Measurements from ENCODE around the gene IMPG1. TPM values are rescaled to one million over a fixed set of nuclear protein-coding genes. Genes with fewer than 3 reads are reported as not detected.

The IMPG1 gene
- total and polyA plus RNA-seq, 2 of the 8 experiments (the other 6 are each of a cell fraction or from before 2014, with no cell fraction given), result 0.02 TPM; not detected in 1

DNA sequence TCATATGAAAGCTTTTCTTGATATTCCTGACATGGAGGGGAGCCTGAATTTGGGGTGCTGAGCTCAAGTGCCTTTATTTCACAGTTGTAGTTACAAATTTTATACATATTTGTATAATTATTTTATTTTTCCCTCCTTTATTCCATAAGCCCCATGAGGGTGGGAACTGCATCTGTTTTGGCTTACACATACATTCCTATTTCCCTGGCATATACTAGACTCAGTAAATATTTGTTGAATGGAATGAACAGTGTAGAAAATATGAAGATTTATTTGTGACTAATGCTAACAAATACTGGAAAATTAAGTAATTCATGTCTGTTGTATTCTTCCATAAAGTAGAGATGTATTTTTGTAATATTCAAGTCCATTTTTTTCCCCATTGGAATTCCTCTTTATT, 196.3 kb downstream of the IMPG1 start:
- H3K9me3 ChIP-seq (ENCODE audit: insufficient read depth in 2 of 2, low read depth in 1 of 2, low read length in 1 of 2), result no peaks in the 10 kb centered on the region
- H2BK20ac ChIP-seq (ENCODE audit: low read length), result no peak overlapping the region
- no peaks in the 10 kb centered on the region for H3K79me1 ChIP-seq (ENCODE audit: low read depth, low read length)
- H4K5ac ChIP-seq (ENCODE audit: insufficient read length, low read depth, low read length), result no peak overlapping the region
- no peak overlapping the region for H3K9ac ChIP-seq (replicated peaks in 1 of 4; ENCODE audit: extremely low read depth in 1 of 4, low read depth in 3 of 4, low read length in 3 of 4)
- DNase-seq (ENCODE audit: low read depth in 1 of 2, low spot score in 2 of 2), result no peak
- H3K14ac ChIP-seq (ENCODE audit: insufficient read length), result no peak overlapping the region
- no peak overlapping the region for H3K4me2 ChIP-seq (ENCODE audit: insufficient read depth in 1 of 2, low read depth in 2 of 2, low read length in 2 of 2)
- ChIA-PET CTCF (ENCODE audit: partially characterized antibody) (interaction anchor here (2.0 kb wide), 1 partner anchor 17 kb away, joined by 18 read pairs; no protein-coding TSS in a partner anchor), POLR2A (ENCODE audit: partially characterized antibody) (no interaction called here)
- H2BK5ac ChIP-seq (ENCODE audit: low read depth, low read length), result no peak overlapping the region
- no peaks in the 10 kb centered on the region; the same call in 1 of the 2 replicates for H3K23me2 ChIP-seq (ENCODE audit: low read depth, low read length)
- H3K4me3 ChIP-seq (ENCODE audit: extremely low read depth in 1 of 4, insufficient read depth in 2 of 4, low read depth in 3 of 4, low read length in 4 of 4), result no peak overlapping the region
- H4K91ac ChIP-seq (replicated peaks; ENCODE audit: insufficient read length, low read length), result no peak overlapping the region
- no peak overlapping the region for H2AK5ac ChIP-seq (ENCODE audit: low read depth, low read length)
- H3K27me3 ChIP-seq (replicated peaks in 1 of 4; ENCODE audit: control insufficient read depth in 3 of 4, extremely low read depth in 1 of 4, insufficient read depth in 3 of 4, low read length in 3 of 4), result no peaks in the 10 kb centered on the region
- no peak overlapping the region for H4K8ac ChIP-seq (ENCODE audit: extremely low read depth, insufficient read depth, low read length)
- no peak overlapping the region for H2BK12ac ChIP-seq (ENCODE audit: low read depth, low read length)
- H2BK120ac ChIP-seq (replicated peaks; ENCODE audit: low read depth, low read length), result no peak overlapping the region
- no peak overlapping the region for H2BK15ac ChIP-seq (ENCODE audit: low read length)
- H3K36me3 ChIP-seq (ENCODE audit: control insufficient read depth in 2 of 4, insufficient read depth in 4 of 4, low read length in 3 of 4), result peaks cover 0 to 11% (median 3%) of the 10 kb centered on the region in 4 experiments; a peak in 3 of 8 replicates
- no peak overlapping the region for H2AFZ ChIP-seq (ENCODE audit: low read length)
- no peaks in the 10 kb centered on the region for H3K79me2 ChIP-seq (ENCODE audit: control insufficient read depth in 1 of 2, insufficient read depth in 2 of 2, low read length in 2 of 2)
- H3K4me1 ChIP-seq (replicated peaks in 1 of 4; ENCODE audit: control insufficient read depth in 3 of 4, insufficient read depth in 4 of 4, low read length in 3 of 4), result peaks cover 0 to 7% (median 0%) of the 10 kb centered on the region in 4 experiments; a peak in 1 of 7 replicates
- no peaks in the 10 kb centered on the region for H4K20me1 ChIP-seq (replicated peaks in 1 of 2; ENCODE audit: control insufficient read depth in 1 of 2, insufficient read depth in 2 of 2, low read length in 2 of 2)
- H3K4ac ChIP-seq (replicated peaks; ENCODE audit: insufficient read length, low read depth, low read length), result no peak overlapping the region
- no peak overlapping the region for H3K23ac ChIP-seq (ENCODE audit: insufficient read length)
- FAIRE-seq, result no peak
- H3K56ac ChIP-seq (replicated peaks; ENCODE audit: insufficient read length, low read depth, low read length), result no peak overlapping the region
- H3K27ac ChIP-seq (ENCODE audit: low read depth, low read length), result no peak overlapping the region
- no peak overlapping the region for H3K18ac ChIP-seq (ENCODE audit: extremely low read depth, low read length)
- TF ChIP-seq E2F6 (IDR thresholded peaks at IDR 0.05), result no peak
- no peak for TF ChIP-seq CREB1 (IDR thresholded peaks at IDR 0.05)
- no peak for TF ChIP-seq GABPA (IDR thresholded peaks at IDR 0.05; ENCODE audit: borderline replicate concordance, insufficient read depth, low read length)
- TF ChIP-seq KDM1A (IDR thresholded peaks at IDR 0.05; ENCODE audit: borderline replicate concordance, low read length), result no peak
- no peak for TF ChIP-seq HDAC2 (IDR thresholded peaks at IDR 0.05; ENCODE audit: borderline replicate concordance in 1 of 2, low read depth in 2 of 2, low read length in 2 of 2)
- TF ChIP-seq NANOG (IDR thresholded peaks at IDR 0.05; ENCODE audit: insufficient read depth, low read depth, low read length, poor library complexity, severe bottlenecking), result no peak
- TF ChIP-seq KDM4A (IDR thresholded peaks at IDR 0.05; ENCODE audit: low read depth, low read length, severe bottlenecking), result no peak
- TF ChIP-seq EGR1 (IDR thresholded peaks at IDR 0.05; ENCODE audit: borderline replicate concordance, low read depth, low read length), result no peak
- TF ChIP-seq TCF12 (IDR thresholded peaks at IDR 0.05; ENCODE audit: low read depth, low read length), result no peak
- TF ChIP-seq SIX5 (IDR thresholded peaks at IDR 0.05; ENCODE audit: low read depth, low read length), result no peak
- no peak for TF ChIP-seq TBP (IDR thresholded peaks at IDR 0.05; ENCODE audit: low read depth, low read length)
- TF ChIP-seq SAP30 (IDR thresholded peaks at IDR 0.05; ENCODE audit: insufficient read depth, insufficient replicate concordance, low read length), result no peak
- TF ChIP-seq TEAD4 (IDR thresholded peaks at IDR 0.05; ENCODE audit: low read depth, low read length), result no peak
- TF ChIP-seq RXRA (IDR thresholded peaks at IDR 0.05; ENCODE audit: insufficient read depth, low read depth, low read length), result no peak
- TF ChIP-seq FOSL1 (IDR thresholded peaks at IDR 0.05; ENCODE audit: insufficient read depth, low read depth, low read length), result no peak
